CD4-positive, alpha-beta T cell treated with Interleukin-17A for 1 hour (primary cell): ENCODE results near the gene ACOT12.

Experiments used
- DNase-seq: peaks from one replicate; pipeline ENCODE4 v3.0.0-alpha.2; 2020

The ACOT12 gene

DNA sequence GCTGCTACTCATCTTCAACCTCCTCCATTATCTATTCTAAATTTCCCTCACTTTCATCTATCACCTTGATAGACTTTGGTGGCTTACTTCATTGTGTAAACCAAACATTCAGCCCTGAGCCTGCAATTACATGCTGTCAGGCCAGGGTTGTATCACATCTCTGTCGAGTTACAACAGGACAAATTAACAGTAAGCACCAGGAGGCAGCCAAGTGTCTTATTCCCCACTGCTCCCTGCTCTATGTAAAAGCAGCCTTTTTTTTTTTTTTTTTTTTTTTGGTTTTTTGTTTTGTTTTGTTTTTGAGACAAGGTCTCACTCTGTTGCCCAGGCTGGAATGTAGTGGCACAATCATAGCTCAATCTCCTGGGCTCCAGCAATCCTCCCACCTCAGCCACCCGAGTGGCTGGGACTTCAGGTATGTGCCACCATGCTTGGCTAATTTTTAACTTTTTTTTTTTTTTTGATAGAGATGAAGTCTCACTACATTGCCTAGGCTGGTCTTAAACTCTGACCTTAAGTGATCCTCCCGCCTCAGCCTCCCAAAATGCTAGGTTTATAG lies 107.8 kb downstream of the ACOT12 start:
- DNase-seq, result no peak

DNA sequence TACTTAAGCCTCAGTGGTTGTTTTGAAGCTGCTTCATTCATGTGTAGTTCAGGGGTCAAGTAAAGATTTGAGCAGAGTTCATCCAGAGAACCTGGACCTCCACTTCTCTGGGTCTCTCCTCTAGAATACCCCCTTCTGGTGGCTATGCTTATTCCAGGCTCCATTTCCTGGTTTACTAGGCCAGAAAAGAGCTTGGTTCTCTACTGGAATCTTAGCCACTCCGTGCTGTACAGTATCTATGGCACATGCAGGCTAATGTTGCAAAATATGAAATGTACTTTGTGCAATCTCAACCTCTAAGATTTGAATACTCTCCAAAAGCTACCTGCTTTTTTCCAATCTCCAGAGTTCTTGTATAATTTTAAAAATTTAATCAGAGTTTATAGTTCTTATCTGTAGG lies 110.0 kb downstream of the ACOT12 start:
- no peak for DNase-seq
